ENCODE results near the gene GPR32. TPM values are rescaled to one million over a fixed set of nuclear protein-coding genes. Genes with fewer than 3 reads are reported as not detected.
"Not testable (repeated sequence)": the region's sequence is repeated elsewhere in the genome, so short reads cannot be mapped to it uniquely, and the experiment has no call there.

GPR32 gene
- total RNA-seq, 4 donors from 2014 or later: not detected

DNA sequence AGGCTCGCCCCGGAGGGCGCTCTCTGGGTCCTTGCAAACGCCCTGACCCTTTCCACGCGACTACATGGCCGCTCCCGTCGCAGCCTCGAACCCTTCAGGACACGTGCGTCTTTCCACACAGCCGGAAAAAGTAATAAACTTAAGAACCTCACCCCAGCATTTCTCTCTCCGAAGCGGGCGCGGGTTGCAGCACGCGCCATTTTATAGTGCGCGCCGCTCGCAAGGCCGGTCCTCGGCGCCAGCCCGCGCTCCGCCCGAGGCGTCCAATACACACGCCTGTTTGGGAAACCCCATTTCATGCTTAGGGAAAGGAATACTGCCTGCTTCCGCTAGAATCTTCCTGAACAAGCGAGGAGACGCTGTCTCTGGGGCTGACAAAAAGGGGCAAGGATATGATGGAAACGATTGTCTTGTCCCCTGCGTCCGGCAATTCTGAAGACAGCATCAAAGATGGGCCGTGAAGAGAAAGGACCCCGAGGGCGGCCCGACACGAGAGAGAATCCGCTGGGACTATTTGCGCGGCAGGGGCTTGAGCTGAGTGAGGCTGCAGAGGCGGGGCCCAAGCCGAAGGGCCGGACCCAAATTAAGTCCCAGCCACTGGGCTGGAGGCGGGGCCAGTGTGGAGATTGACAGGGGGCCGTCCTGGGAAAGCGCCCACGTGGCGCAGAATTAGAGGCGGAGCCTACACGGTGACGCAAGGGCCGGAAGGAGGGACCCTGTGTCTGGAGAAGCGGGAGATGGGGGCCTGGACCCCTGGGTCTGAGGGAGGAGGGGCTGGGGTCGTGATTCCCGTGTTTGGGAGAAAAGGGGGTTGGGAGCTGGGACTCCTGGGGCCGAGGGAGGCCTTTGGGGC is 34.4 kb downstream of the GPR32 start:
- Histone ChIP-seq H3K36me3 (peaks cover 0 to 26% (median 4%) of the 10 kb centered on the region in 3 donors), H3K9me3 (no peaks in the 10 kb centered on the region), H3K27ac (peak overlapping the region; percentile 90 to 98 (median 94)), H3K4me1 (peaks cover 11 to 45% (median 17%) of the 10 kb centered on the region in 3 donors), H3K27me3 (no peaks in the 10 kb centered on the region), H3K4me3 (peak overlapping the region; percentile 82 to 99 (median 86))
- peak; percentile 90 for DNase-seq
- TF ChIP-seq, protein P1, sequence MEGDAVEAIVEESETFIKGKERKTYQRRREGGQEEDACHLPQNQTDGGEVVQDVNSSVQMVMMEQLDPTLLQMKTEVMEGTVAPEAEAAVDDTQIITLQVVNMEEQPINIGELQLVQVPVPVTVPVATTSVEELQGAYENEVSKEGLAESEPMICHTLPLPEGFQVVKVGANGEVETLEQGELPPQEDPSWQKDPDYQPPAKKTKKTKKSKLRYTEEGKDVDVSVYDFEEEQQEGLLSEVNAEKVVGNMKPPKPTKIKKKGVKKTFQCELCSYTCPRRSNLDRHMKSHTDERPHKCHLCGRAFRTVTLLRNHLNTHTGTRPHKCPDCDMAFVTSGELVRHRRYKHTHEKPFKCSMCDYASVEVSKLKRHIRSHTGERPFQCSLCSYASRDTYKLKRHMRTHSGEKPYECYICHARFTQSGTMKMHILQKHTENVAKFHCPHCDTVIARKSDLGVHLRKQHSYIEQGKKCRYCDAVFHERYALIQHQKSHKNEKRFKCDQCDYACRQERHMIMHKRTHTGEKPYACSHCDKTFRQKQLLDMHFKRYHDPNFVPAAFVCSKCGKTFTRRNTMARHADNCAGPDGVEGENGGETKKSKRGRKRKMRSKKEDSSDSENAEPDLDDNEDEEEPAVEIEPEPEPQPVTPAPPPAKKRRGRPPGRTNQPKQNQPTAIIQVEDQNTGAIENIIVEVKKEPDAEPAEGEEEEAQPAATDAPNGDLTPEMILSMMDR (IDR thresholded peaks at IDR 0.05): peak in 2 of 6 experiments; percentile 21 to 40
- TF ChIP-seq POLR2A (IDR thresholded peaks at IDR 0.05): peak in 2 of 4 donors; percentile 68 to 73
- intact Hi-C loops (cut with DNase I): no loop called here
- 1 to 2% methylated on average over 17 to 24 of the region's 62 CpGs for WGBS, 2 donors

- no peaks in the 10 kb centered on the region for H3K36me3 ChIP-seq
- no peak overlapping the region for H3K4me3 ChIP-seq
- peaks cover 0 to 13% (median 6%) of the 10 kb centered on the region in 3 donors for H3K4me1 ChIP-seq
- WGBS, 2 donors: 57% methylated on average over 1 of the region's 1 CpG; no CpG with 5 or more reads in 1 of the 2 donors
- intact Hi-C loops (cut with DNase I): no loop called here
- DNase-seq: no peak
- peaks cover 0 to 10% (median 0%) of the 10 kb centered on the region in 4 donors for H3K27me3 ChIP-seq
- no peaks in the 10 kb centered on the region for H3K9me3 ChIP-seq
- H3K27ac ChIP-seq: no peak overlapping the region
- TF ChIP-seq POLR2A (IDR thresholded peaks at IDR 0.05): no peak
- TF ChIP-seq, protein P1 (IDR thresholded peaks at IDR 0.05): no peak
These were observed 38.6 kb downstream of the GPR32 start for GRCh38 chr19:50808856-50809255.

GRCh38 chr19:50811622-50812238 is 41.5 kb downstream of the GPR32 start:
- H3K4me3 ChIP-seq; H3K9me3 ChIP-seq; H3K36me3 ChIP-seq; H3K27ac ChIP-seq; H3K4me1 ChIP-seq; intact Hi-C loops (cut with DNase I); DNase-seq: not testable (repeated sequence)
- WGBS, 2 donors: 29% methylated on average over 1 of the region's 3 CpGs; no CpG with 5 or more reads in 1 of the 2 donors
- H3K27me3 ChIP-seq: peaks cover 0 to 38% (median 0%) of the 10 kb centered on the region in 4 donors

DNA sequence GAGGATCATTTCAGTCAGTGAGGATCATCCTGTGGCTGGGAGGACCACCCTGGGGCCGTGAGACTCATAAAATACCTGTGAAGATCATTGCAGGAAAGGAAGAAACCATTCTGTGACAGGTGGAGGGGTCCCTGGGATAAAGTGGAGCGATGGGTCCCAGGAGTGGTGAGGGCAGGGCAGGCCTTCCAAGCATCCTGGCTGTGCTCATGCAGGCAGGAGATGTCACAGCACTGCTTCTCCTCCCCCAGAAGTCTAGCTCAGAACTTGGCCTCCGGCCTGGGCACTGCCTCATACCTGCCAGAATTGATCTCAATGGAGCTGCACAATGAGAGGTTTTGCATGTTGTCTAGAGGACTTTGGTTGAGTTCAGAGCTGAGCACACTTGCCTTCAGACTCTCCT is 42.2 kb downstream of the GPR32 start:
- intact Hi-C loops (cut with DNase I): no loop called here
- DNase-seq: no peak
- TF ChIP-seq, protein P1 (IDR thresholded peaks at IDR 0.05): no peak
- no peak for TF ChIP-seq POLR2A (IDR thresholded peaks at IDR 0.05)
- Histone ChIP-seq H3K4me1 (no peaks in the 10 kb centered on the region), H3K36me3 (no peaks in the 10 kb centered on the region), H3K27me3 (peaks cover 0 to 46% (median 1%) of the 10 kb centered on the region in 4 donors), H3K4me3 (no peak overlapping the region), H3K9me3 (no peaks in the 10 kb centered on the region), H3K27ac (no peak overlapping the region)
- 48 to 53% methylated on average over 2 to 3 of the region's 3 CpGs for WGBS, 2 donors

GRCh38 chr19:50814883-50815282 is 44.6 kb downstream of the GPR32 start:
- 61 to 68% methylated on average over 5 of the region's 5 CpGs for WGBS, 2 donors
- DNase-seq: no peak
- Histone ChIP-seq H3K36me3 (no peaks in the 10 kb centered on the region), H3K27ac (no peak overlapping the region), H3K4me3 (no peak overlapping the region), H3K9me3 (no peaks in the 10 kb centered on the region), H3K27me3 (peaks cover 0 to 70% (median 6%) of the 10 kb centered on the region in 4 donors), H3K4me1 (peaks cover 5 to 14% (median 6%) of the 10 kb centered on the region in 3 donors)
- intact Hi-C loops (cut with DNase I): no loop called here
- TF ChIP-seq POLR2A (IDR thresholded peaks at IDR 0.05): no peak
- TF ChIP-seq, protein P1 (IDR thresholded peaks at IDR 0.05): no peak
